ENCODE results near the gene PRTFDC1. TPM values are rescaled to one million over a fixed set of nuclear protein-coding genes. Genes with fewer than 3 reads are reported as not detected.

PRTFDC1 gene
- total and polyA plus RNA-seq, 2 of the 8 experiments (the other 6 are each of a cell fraction or from before 2014, with no cell fraction given) = 5.9 to 6.6 TPM

DNA sequence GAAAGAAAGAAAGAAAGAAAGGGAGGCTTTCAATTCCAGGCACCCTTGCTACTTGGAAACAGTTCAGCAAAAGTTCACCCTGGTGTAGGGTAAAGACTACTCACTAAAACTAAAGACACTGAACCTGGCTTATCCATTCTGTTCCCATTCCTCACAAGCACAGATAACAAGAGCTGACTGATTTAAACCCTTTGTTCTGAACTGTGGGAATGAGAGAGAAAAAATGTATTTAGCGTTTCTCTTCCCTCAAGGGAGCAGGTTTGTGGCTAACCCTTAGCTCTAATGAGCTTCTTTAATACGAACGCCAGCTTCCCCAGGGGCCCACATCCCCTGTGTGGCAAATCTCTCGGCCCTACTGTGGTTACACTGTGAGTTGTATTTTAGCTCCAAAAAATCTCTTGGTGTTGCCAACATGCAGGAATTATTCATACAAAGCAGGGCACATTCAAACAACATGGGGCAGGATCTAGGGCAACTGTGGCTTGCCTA, 23.3 kb downstream of the PRTFDC1 start (continued):
- TF ChIP-seq JUN (IDR thresholded peaks at IDR 0.05; ENCODE audit: low read depth, low read length) (no peak), SRF (IDR thresholded peaks at IDR 0.05; ENCODE audit: low read depth, low read length) (no peak), ASH2L (IDR thresholded peaks at IDR 0.05; ENCODE audit: low read length) (no peak)

Data from H1 (cell line).